Osteoblast (primary cell): ENCODE results near the gene SLC16A6. TPM values are rescaled to one million over a fixed set of nuclear protein-coding genes. Genes with fewer than 3 reads are reported as not detected.

ENCODE experiments used
- DNase-seq: peaks from one replicate; pipeline ENCODE4 v3.0.0; 2011; ENCODE audit warnings: low spot score, mixed read lengths; ENCODE audit not compliant: insufficient read length; ENCODE audit errors: missing footprints
- H2AFZ ChIP-seq: 2 replicates; pipeline ENCODE4 v1.6.0; 2011; ENCODE audit warnings: mild to moderate bottlenecking, low read length
- H3K27ac ChIP-seq: 2 replicates; pipeline ENCODE4 v1.5.1; 2011; ENCODE audit warnings: mild to moderate bottlenecking, low read depth, low read length, moderate library complexity
- H3K27me3 ChIP-seq: 2 replicates; pipeline ENCODE4 v1.6.0; 2012; ENCODE audit warnings: mild to moderate bottlenecking, control low read depth, inconsistent platforms, low read length, moderate library complexity; ENCODE audit not compliant: insufficient read depth
- H3K36me3 ChIP-seq: 2 replicates; pipeline ENCODE4 v1.5.1; 2011; ENCODE audit warnings: mild to moderate bottlenecking, low read length, control low read depth, moderate library complexity; ENCODE audit not compliant: insufficient read depth
- H3K4me1 ChIP-seq: 2 replicates; pipeline ENCODE4 v1.5.1; 2011; ENCODE audit warnings: mild to moderate bottlenecking, low read length, control low read depth, moderate library complexity; ENCODE audit not compliant: insufficient read depth
- H3K4me2 ChIP-seq: 2 replicates; pipeline ENCODE4 v1.6.0; 2011; ENCODE audit warnings: mild to moderate bottlenecking, low read length; ENCODE audit not compliant: insufficient read depth
- H3K4me3 ChIP-seq: fragments of 200-600 bp; sonication (generic); 3 replicates; pipeline ENCODE4 v1.5.1; 2012; ENCODE audit warnings: mild to moderate bottlenecking, low read length, inconsistent platforms; ENCODE audit not compliant: insufficient read depth
- H3K79me2 ChIP-seq: 2 replicates; pipeline ENCODE4 v1.6.0; 2012; ENCODE audit warnings: mild to moderate bottlenecking, low read length, control low read depth, inconsistent platforms; ENCODE audit not compliant: insufficient read depth
- H3K9me3 ChIP-seq: 2 replicates; pipeline ENCODE4 v1.5.1; 2011; ENCODE audit warnings: low read depth, low read length, control low read depth
- H4K20me1 ChIP-seq: 2 replicates; pipeline ENCODE4 v1.6.0; 2012; ENCODE audit warnings: mild to moderate bottlenecking, low read length, control low read depth; ENCODE audit not compliant: insufficient read depth
- total RNA-seq: library from RNA; depleted of rRNA; stranded (reverse); fragments of >200 nt; gene quantifications from 2 replicates; pipeline ENCODE4 v1.2.3, GENCODE V29; 2012
- TF ChIP-seq, protein P1 (sequence below): IDR thresholded peaks from 2 replicates; pipeline ENCODE4 v1.5.1; 2011; ENCODE audit warnings: mild to moderate bottlenecking, low read depth, low read length, moderate library complexity; ENCODE audit errors: extremely low read depth

SLC16A6 gene
- total RNA-seq, 1 donor: 1.4 TPM

DNA sequence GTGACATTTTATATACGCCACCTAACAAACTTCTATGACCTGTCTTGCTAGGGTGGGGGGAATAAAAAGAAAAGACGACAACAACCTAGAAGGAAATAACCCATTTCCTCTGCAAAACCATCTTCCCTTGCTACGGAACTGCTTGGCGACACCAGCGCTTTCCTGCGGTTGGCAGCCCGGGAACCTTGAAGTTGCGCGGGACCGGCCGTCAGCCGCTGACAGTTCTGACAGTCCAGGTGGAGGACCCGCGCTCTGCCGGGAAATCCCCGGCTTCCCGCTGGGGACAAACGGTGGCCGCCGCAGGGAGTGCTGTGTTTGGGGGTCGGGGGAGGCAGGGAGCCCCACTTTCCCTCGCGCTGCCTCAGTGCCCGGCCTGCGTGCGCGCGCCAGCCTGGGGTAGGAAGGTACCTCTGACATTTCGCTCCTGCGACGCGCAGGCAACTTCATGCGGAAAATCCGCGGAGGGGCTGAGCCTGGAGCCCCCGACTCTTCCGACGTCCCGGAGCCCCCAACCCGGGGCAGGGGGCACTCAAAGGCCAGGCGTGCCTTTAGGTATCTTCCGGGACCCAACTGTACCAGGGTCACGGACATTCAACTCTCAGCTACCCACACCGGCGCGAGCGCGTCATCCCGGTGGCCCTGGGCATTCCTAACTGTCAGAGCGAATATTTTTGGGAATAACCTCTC, 516 bp downstream of the SLC16A6 start:
- no peaks in the 10 kb centered on the region for H3K36me3 ChIP-seq
- TF ChIP-seq, protein P1, sequence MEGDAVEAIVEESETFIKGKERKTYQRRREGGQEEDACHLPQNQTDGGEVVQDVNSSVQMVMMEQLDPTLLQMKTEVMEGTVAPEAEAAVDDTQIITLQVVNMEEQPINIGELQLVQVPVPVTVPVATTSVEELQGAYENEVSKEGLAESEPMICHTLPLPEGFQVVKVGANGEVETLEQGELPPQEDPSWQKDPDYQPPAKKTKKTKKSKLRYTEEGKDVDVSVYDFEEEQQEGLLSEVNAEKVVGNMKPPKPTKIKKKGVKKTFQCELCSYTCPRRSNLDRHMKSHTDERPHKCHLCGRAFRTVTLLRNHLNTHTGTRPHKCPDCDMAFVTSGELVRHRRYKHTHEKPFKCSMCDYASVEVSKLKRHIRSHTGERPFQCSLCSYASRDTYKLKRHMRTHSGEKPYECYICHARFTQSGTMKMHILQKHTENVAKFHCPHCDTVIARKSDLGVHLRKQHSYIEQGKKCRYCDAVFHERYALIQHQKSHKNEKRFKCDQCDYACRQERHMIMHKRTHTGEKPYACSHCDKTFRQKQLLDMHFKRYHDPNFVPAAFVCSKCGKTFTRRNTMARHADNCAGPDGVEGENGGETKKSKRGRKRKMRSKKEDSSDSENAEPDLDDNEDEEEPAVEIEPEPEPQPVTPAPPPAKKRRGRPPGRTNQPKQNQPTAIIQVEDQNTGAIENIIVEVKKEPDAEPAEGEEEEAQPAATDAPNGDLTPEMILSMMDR: no peak
- peak overlapping the region; percentile 84 for H3K4me3 ChIP-seq

DNA sequence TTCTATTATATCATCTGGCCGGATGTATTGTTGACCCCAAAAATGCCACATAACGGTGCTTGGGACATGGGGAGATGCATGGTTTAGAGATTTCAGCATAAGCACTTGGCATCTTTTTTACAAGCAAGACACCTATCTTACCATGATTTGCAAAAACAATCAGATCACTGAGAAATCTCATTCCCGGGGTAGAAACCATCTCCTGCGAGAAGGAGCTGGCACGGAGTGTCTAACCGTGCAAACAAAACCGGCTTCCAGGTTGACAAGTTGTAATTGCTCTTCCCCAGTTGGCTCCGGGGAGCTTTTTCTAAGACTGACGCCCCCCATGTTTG, 1.0 kb downstream of the SLC16A6 start:
- peaks cover 10% of the 10 kb centered on the region for H3K79me2 ChIP-seq
- TF ChIP-seq, protein P1: no peak
- peak overlapping the region; percentile 84 for H3K4me3 ChIP-seq
- peak overlapping the region; percentile 82 for H3K4me2 ChIP-seq
- peak overlapping the region; percentile 67 for H2AFZ ChIP-seq
- no peaks in the 10 kb centered on the region for H3K36me3 ChIP-seq
- peaks cover 3% of the 10 kb centered on the region for H3K27me3 ChIP-seq
- H3K4me1 ChIP-seq: peaks cover 25% of the 10 kb centered on the region
- H3K9me3 ChIP-seq: no peaks in the 10 kb centered on the region
- peak; percentile 85 for DNase-seq
- peak overlapping the region; percentile 67 for H3K27ac ChIP-seq
- no peaks in the 10 kb centered on the region for H4K20me1 ChIP-seq

More for the DNA sequence above, 516 bp downstream of the SLC16A6 start:
- DNase-seq: peak; percentile 90
- Histone ChIP-seq H2AFZ (peak overlapping the region; percentile 67), H3K27ac (peak overlapping the region; percentile 67), H3K27me3 (peaks cover 3% of the 10 kb centered on the region), H3K4me1 (peaks cover 25% of the 10 kb centered on the region), H4K20me1 (no peaks in the 10 kb centered on the region), H3K4me2 (peak overlapping the region; percentile 82), H3K79me2 (peaks cover 10% of the 10 kb centered on the region), H3K9me3 (no peaks in the 10 kb centered on the region)

GRCh38 chr17:68289473-68289872, 1.5 kb downstream of the SLC16A6 start:
- Histone ChIP-seq H3K4me1 (peaks cover 25% of the 10 kb centered on the region), H3K27ac (peak overlapping the region; percentile 67), H3K4me3 (peak overlapping the region; percentile 84), H3K79me2 (peaks cover 10% of the 10 kb centered on the region), H3K27me3 (peaks cover 3% of the 10 kb centered on the region), H4K20me1 (no peaks in the 10 kb centered on the region), H3K4me2 (peak overlapping the region; percentile 82), H2AFZ (no peak overlapping the region), H3K9me3 (no peaks in the 10 kb centered on the region), H3K36me3 (no peaks in the 10 kb centered on the region)
- DNase-seq: peak; percentile 81
- TF ChIP-seq, protein P1: no peak

DNA sequence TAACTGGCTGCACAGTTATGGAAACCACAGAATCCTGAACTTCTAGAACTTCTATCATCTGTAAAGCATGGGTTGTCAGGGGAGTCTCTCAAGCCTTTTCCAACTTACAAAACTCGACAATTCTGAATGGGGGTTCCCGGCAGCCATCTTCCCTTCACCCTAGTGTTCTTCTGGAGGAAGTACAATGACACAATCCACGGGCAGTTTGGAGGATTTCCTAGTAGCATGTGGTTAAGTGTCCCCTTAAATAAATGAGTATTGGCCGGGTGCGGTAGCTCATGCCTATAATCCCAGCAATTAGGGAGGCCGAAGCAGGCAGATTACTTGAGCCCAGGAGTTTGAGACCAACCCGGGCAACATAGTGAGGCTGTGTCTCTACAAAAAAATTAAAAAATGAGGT, 2.1 kb downstream of the SLC16A6 start:
- Histone ChIP-seq H3K36me3 (no peaks in the 10 kb centered on the region), H4K20me1 (no peaks in the 10 kb centered on the region), H3K9me3 (no peaks in the 10 kb centered on the region), H2AFZ (peak overlapping the region; percentile 71), H3K79me2 (peaks cover 10% of the 10 kb centered on the region), H3K27me3 (peaks cover 3% of the 10 kb centered on the region), H3K27ac (no peak overlapping the region), H3K4me3 (peak overlapping the region; percentile 84), H3K4me2 (peak overlapping the region; percentile 82), H3K4me1 (peaks cover 25% of the 10 kb centered on the region)
- TF ChIP-seq, protein P1: no peak
- DNase-seq: no peak
